GM19397 (cell line): Measurements from ENCODE around the gene MORN5.

Experiments used
- ATAC-seq: cut with Tn5 transposase; IDR thresholded peaks from one replicate; pipeline ENCODE4 v1.9.1; 2021; ENCODE audit warnings: mild to moderate bottlenecking, moderate library complexity; ENCODE audit not compliant: unreplicated experiment

MORN5 gene

DNA sequence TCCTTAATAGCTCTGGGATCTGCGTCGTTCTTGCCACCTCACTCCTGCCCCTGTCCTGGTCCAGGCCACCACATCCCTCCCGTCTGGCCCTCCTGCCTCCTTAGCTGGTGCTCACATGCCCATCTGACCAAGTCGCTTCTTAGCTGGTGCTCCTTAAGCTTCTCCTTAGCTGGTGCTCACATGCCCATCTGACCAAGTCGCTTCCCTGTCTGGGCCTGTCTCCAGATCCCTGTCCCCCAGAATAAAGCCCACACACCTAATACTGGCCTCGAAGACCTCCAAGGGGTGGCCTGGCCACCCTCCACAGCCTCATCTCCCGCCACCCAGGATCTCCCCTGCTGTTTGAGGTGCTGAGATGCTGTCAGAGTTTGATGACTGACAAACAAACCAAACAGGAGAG is 35.2 kb upstream of the MORN5 start:
- no peak for ATAC-seq

DNA sequence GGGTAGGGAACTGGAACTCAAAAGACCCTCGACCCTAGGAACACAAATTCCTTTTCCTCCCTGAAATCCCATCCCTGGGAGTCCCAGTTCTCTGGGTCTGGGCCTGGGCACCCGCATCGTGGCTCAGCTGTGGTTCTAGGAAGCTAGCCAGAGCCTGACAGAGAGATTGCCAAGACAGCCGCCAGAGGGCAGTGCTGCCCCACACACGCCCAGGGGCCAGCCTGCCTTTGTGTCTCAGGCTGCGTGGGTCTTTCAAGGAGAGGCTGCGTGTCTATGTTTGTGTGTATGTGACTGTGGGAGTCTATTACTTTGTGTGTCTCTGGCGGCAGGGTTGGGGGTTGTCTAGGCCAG is 34.6 kb upstream of the MORN5 start:
- peak; percentile 48 for ATAC-seq

DNA sequence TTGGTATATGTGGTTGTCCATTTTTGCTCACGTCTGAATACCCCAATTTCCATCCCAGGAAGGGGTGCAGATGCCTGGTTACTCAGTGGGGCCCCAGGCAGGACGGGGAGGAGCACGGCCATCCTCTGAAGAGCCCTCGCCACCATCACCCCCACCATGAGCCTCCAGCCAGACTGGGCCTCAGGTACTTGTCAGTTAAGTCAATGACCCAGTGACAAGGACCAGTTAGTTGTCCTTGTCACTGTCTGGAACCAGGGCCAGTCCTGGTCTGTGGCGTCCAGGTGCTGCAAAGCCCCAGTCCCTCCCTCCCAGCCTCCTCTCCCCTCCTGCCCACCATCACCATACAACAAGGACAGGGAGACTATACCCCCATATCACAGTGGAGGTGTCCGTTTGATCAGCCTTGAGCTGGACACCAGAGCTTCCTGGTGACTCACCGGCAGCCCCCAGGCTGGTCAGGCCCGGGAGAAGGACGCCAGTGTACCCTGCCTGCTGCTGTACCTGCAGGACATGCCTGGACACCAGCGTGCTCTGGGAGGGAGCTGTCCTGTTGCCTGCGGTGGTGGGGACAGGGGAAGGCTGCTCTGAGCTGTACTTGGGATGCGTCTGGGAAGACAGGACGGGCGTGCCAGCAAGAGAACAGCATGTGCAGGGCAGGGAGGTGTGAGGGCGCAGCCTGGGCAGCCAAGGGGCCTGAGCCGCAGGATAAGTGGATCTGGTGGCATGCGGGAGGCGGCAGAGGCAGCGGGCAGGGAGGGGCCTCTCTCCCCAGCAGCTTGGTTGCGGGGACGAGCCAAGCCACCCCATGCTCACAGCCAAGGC is 34.0 kb upstream of the MORN5 start:
- no peak for ATAC-seq

DNA sequence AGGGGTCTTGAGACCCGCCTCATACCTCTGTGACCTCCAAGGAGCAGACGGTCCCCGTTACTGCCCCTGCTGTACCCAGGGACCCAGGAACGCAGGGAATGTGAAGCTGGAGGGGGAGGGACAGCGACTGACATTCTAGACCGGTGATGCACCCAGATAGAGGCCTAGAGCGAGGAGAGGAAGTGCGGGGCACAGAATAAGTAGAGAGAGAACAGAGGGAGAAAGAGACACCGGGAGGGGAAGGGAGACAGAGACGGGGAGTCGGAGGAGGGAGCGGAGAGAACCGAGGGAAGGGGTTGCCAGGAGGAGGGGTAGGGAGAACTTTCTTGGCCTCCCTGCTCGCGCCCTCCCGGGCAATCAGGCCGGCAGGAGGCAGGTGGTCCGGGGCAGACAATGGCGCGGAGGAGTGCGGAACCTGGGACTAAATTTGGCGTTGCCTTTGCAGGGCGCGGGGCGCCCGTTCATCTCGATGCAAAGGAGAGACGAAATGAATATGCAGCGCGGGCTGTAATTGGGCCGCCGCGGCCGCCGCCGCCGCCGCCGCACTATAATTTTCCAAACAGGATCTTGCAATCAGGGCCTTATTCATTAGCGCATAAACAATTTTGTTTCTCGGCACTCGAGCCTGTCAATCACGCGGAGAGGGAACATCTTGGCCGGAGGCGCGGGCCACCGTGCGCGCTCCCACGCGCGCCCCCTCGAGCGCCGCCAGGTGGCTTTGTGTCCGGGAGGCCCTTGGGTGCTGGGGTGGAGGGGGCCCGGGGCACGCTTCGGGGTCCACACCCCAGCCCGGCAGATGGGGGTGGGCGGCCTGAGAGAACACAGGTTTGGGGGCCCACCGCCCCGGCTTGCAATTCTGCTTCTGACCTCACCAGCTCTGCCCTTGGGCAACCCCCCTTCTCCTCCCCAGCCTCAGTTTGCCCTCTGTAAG is 33.1 kb upstream of the MORN5 start:
- ATAC-seq: no peak

DNA sequence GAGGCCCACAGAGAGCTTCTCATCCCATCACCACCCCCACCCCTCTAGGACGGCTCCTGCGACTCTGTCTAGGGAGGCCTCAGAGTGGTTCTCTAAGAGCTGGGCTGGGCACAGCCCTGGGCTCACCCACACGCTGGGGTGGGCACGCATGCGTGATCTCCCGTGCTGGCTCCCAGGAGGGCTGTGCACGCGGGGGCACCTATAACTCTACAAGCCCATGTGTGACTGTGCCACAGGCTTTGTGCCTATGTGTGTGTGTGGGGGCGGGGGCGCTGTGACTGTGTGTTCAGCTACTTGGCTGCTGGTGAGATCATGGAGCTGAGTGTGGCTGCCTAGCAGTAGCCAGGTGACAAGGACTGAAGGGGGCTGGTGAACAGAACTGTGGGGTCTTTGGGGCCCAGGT is 32.3 kb upstream of the MORN5 start:
- ATAC-seq: no peak

DNA sequence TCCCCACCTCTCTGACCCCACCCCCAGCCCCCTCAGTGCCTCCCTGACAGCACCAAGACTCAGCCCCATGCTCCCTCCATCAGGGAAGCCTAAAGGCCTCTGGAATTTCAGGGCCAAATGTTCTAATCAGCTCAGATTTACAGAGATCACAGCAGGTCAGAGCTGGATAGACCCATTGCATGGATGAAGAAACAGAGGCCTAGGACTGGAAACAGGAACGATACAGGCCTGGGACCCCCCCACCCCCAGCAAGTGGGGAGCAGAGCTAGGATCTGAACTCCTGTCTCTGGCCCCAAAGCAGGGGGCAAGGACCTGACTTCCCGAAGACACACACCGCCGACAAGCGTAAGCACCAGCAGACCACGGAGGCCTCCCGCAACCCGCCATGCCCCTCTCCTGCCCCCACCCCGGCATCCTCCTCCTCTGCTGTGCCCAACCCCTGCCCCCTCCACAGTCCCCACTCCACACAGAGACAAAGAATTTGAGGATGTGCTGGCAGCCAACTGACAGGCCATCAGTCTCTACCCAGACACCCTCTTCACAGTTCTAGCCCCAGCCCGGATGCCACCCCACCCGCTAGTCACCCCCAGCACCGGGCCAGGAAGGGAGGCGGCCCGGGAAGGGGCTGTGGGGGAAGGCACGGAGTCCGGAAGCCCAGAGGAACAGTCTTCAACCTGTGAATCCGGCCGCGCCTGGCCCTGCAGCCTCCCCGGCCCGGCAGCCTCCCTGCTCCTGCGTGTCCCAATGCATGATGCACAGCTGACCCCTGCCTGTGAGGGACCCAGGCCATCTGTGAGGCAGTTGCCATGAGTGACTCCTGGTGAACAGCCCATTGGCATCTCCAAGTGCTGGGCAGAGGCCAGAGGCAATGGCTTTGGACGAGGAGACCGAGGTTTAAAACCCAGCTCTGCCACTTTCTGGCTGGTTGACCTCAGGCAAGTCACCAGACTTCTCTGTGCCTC is 31.4 kb upstream of the MORN5 start:
- ATAC-seq: no peak

DNA sequence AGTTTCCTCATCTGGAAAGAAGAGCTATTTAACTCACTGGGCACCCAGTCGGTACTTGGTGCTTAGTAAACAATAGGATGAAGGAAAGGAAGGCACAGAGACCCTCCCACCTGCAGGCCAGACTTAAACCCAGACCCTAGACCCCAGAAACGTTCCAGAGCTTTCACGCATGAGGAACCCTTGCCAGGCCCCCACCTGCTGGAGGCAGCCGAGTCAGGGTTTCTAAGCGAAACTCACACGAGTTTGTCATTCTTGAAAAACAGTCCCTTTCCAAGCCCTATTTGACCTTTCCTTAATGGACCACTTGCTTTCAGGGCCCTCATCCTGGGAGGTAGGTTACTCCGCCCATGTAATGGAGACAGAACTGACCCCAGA is 30.8 kb upstream of the MORN5 start:
- ATAC-seq: no peak

DNA sequence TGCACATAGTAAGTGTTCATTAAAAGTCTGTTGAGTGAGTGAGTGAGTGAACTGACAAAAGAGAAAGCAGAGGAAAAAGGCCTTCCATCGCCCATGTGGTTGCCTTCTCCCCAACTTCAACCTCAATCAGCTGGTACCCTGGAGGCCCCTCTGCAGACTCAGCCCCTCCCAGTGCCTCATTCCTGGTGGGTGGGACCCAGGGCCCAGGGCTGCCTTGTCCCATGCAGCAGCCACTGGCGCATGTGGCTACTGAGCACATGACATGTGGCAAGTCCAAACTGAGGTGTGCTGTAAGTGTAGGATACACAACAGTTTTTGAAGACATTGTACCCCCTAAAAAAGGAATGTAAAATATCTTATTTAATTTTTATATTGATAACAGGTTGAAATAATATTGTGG is 29.7 kb upstream of the MORN5 start:
- ATAC-seq: no peak

DNA sequence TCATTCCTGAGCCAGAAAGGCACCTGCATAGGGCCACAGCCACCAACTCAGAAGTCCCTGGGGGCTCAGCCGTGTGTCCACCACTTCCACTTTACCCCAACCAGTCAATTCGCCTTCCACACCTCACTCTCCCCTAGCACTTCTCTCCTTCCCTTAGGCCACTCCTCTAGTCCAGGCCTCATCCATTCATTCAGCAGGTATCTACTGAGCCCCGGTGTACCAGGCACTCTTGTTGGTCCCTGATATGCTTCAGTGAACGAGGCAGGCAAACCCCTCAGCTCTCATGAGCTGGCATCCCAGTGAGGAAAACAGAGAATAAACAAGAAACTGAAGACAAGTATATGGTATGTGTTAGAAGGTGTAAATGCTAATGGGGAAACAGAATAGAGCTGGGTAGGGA is 28.9 kb upstream of the MORN5 start:
- ATAC-seq: no peak

DNA sequence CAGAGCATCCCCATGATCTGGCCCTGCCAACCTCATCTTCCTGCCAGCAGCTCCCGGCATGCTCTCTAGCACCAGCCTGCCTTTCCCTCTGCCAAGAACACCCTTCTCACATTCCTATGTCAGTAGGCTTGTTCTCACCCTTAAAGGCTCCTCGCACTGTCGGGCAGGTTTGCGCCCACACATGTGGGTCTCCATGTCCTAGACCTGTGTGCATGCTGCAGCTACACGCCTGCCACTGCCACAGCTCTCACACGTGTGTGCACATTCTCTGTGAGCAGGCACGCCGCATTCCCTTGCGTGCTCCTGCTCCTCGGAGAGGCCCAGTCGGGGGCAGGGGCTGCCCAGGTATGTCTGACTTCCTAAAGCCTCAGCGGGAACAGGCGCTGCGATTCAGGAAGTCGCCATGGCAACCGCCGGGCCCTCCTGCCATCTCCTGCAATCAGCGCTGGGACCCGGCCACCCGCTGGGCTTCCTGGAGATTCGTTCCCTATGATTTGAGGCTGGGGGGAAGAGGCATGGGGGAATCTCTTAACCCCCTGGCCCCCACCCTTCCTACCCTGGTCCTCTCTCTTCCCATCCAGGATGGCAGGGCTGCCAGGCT is 28.2 kb upstream of the MORN5 start:
- ATAC-seq: no peak

DNA sequence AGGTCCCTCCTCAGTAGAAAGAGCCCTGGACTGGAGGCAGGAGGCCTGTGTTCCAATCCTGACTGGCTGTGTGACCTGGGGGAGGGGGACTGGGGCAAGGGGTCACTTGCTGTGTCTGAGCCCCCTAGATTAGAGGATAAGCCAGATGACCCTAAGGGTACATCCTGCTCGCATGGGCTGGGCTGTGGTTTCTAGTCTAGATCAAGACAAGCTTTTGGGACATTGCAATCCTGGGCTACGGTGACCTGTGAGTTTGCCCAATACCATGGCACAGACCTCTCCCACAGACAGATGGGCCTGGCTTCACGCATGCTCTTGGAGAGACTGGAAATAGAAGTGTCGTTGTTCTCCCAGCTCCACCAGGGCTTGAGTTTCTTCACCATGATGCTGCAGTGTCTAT is 27.2 kb upstream of the MORN5 start:
- no peak for ATAC-seq

DNA sequence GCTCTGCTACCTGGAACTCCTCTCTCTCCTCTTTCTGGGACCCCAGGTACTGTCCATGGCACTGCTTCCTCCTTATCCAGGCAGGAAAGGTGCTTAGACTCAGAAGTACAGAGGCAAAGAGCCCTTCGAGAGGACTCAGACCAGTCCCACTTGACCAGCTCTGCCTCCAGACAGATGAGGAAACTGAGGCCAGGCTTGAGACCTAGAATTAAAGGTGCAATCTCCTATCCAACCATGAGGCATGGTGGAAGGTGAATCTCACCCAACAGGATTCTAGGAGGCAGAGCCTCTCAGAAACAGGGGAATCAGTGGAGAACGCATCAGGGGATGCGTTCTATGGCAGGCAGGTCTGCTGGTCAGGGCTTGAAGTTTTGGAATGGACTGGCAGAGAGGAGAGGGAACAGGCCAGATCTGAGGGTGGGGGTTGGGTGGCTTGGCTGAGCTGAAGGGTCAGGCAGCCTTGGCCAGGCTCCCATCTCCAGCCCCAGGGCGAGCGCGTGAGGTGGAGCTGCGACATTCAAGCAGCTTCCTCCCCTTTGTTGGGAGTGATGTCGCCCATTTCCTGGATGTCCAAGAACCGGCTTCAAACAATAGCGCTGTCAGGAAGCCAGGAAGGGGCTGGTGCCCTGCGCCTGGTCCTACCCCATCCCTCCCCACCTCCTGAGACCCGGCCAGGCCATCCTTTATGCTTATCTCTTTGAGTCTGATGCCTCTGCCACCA is 26.3 kb upstream of the MORN5 start:
- ATAC-seq: no peak

DNA sequence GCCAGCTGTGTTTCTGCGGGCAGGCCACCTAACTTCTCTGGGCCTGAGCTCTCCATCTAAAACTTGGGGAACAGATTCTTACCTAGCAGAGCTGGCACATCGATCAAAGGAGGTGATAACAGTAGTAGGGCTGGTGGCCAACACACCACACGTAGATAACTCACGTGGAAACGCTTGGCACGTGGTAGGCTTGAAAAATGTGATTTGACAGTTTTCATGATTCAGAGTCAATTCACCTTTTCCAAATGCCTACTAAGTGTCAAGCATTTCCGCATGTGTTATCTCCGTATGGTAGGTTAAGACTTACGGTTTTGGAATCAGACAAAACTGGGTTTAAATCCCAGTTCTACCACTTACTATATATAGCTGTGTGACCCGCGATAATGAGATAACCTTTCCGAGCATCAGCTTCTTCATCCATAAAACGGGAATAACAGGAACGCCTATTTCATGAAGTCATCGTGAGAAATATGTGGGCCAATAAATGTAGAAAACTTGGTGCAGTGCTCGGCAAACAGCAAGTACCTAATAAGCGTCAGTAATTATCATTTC is 25.6 kb upstream of the MORN5 start:
- no peak for ATAC-seq

DNA sequence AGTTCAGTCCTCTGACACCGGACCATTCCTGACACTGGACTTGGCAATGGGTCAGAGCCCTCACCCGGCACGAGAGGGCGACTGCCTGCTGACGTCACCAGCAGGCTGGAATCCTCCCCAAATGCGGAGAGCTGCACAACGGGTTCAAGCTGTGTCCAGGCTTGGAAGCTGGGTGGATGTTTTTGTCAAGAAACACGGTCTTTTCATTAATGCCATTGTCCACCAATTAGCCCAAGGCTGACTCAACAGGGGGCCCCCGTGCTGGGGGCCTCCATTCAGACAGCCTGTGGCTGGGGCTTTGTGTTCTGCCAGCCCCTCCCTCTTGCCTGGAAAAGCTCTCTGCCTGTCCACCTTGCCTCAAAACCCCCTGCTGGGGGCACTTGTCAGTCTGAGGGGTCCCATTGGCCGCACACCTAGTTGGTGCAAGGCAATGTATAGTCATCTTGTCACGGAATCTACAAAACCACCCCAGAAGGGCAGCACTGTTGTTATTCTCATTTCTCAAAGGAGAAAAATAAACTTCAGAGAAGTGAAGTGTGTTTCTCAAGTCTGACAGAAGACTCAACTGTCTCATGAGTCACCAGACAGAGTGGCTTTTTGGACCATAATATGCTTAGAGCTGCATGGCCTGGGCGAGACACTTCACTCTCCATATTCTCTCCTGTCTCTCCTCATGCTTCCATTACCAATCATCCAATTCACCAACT is 24.7 kb upstream of the MORN5 start:
- no peak for ATAC-seq

DNA sequence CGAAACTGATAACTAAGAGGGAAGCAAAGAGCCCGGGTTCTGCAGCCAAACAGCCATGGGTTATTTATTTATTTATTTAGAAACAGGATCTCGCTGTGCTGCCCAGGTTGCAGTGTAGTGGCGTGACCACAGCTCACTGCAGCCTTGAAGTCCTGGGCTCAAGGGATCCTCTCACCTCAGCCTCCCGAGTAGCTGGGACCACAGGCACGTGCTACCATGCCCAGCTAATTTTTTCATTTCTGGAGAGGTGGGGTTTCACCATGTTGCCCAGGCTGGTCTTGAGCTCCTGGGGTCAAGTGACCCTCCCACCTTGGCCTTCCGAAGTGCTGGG is 24.2 kb upstream of the MORN5 start:
- ATAC-seq: no peak

DNA sequence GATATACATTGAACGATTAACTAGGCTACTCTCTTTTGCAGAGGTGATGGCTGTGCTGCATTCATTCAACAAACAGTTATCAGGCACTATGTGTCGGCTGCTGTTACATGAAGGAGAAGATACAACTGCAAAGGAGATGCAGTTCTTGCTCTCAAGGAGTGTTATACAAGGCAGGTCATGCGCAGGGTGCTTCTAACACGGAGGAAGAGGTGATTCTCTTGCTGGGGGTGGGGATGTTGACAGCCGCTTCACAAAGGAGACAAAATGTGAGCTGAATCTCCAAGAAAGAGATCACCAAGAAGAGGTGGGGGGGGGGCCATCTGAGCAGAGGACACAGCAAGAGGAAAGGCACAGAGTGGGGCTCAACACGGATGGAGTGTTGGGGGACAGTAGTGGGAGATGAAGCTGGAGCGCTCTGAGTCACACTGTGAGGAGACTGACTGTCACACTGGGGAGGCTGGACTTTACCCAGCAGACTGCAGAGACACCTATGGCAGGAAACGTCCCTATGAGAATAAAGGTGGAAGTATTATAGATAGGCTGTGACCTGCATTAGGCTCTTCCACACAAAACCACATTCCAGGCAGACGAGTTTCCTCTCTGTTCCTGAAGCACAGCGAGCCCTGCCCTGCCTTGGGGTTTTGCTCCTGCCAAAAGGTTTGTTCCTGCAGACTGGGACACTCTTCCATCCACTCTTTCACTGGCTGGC is 21.0 kb upstream of the MORN5 start:
- no peak for ATAC-seq

DNA sequence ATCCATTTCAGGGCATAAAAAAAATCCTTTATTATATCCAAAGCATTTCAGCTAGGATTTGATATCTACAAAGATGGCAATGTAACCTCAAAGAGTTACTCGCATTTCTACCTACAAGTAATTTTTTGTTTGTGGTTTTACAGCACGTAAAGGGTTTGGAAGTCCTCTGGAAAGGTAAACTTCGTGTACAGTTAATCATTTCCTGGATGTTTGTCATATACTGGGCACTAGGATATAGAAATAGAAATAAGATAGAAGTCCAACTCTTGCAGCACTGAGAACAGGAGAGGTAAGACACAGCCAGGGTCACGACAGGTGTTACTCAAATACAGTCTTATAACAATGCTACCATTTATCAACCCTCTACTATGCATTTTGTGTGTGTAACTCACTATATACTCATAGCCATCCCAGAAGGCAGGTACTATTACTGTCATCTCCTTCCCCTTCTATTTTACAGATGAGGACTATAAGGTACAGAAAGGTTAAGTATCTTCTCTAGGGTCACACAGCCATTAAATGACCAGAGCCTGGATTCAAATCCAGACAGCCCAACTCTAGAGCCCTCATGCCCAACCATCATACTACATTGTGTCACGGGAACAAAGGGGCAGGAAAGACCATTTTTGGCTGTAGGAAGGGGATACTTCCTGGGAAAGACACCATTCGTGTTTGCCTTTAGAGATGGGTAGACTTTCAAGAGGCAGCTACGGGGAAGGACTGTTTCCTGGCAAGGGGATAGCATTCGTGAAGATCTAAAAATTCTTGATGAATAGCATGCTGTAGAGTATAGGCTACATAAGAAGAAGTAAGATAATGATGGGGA is 19.1 kb upstream of the MORN5 start:
- no peak for ATAC-seq

DNA sequence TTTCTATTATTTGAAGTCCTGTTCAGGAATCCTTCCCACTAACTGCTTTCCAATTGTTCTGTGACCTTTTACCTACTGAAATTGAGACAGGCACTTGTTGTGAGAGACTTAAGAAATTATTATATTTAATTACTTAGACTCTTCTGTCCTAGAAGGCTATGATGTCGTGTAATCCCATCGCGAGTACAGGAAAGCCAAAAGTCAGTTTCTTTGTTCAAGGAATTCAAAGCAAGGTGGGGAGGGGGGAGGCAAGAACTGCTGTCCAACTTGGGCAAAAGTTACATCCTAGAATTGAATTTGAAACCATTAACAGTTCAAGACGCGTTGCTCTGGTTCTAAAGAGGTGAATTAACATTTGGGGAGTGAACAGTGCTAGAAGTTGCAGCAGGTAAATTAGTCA is 18.0 kb upstream of the MORN5 start:
- no peak for ATAC-seq
